NCI-H1436 (cell line): ENCODE data around the gene GTF2IRD2.
"Not testable (repeated sequence)": the region's sequence is repeated elsewhere in the genome, so short reads cannot be mapped to it uniquely, and the experiment has no call there.

Experiments
- DNase-seq: peaks from one replicate; lab custom pipeline; 2025; lab: John Stamatoyannopoulos, UW

GTF2IRD2 gene

GRCh38 chr7:74850833-74851721 lies at the start of gene GTF2IRD2:
TSS of gene GTF2IRD2 (minus strand) at chr7:74851605. CDS start at chr7:74836378, 15,227 bp downstream.
- DNase-seq: not testable (repeated sequence)

- DNase-seq: peak; percentile 71
Observed at GRCh38 chr7:74890158-74891123, 39.0 kb upstream of the GTF2IRD2 start.

DNA sequence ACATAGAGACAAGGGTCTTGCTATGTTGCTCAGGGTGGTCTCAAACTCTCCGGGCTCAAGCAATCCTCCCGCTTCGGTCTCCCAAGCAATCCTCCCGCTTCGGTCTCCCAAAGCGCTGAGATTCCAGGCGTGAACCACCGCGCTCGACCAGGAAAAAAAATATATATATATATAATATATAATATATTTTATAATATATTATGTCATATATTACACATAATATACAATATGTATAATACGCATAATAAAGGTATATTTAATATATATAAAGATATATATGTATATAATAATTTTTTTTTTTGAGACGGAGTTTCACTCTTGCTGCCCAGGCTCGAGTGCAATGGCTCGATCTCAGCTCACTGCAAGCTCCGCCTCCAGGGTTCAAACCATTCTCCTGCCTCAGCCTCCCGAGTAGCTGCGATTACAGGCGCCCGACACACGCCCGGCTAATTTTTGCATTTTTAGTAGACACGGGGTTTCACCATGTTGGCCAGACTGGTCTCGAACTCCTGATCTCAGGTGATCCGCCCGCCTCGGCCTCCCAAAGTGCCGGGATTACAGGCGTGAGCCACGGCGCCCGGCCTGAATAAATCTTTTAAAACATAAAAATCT lies 38.2 kb upstream of the GTF2IRD2 start:
- not testable (repeated sequence) for DNase-seq

DNA sequence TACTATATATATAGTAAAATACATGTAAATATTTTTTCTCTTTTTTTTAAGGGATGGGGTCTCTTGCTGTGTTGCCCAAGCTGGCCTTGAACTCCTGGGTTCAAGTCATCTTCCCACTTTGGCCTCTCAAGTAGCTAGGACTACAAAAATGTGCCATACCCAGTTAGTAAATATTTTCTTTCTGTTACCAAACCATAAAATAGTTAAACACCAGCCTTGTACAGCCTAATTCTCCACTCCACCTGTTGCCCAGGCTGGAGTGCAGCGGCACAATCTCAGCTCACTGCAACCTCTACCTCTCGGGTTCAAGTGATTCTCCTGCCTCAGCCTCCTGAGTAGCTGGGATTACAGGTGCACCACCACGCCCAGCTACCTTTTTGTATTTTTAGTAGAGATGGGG lies 33.9 kb upstream of the GTF2IRD2 start:
- DNase-seq: not testable (repeated sequence)

DNA sequence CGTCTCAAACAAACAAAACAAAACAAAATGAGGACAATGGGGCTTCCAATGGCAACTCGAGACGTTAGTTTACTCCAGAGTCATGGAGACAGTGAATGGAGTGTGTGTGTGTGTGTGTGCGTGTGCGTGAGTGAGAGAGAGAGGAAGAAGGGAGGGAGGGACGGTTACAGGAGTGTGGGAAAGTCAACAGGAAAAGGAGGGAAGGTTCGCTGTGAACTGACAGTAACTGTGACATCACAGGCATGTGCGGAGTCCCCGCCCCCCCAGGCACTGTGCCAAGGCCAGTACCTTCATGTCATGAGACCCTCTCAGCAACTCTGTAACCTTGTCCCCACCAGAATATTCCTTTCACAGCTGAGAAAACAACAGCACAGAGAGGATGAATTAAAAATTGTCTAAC lies 30.7 kb upstream of the GTF2IRD2 start:
- not testable (repeated sequence) for DNase-seq

- not testable (repeated sequence) for DNase-seq
Observed at GRCh38 chr7:74874748-74875512, 23.5 kb upstream of the GTF2IRD2 start.

DNA sequence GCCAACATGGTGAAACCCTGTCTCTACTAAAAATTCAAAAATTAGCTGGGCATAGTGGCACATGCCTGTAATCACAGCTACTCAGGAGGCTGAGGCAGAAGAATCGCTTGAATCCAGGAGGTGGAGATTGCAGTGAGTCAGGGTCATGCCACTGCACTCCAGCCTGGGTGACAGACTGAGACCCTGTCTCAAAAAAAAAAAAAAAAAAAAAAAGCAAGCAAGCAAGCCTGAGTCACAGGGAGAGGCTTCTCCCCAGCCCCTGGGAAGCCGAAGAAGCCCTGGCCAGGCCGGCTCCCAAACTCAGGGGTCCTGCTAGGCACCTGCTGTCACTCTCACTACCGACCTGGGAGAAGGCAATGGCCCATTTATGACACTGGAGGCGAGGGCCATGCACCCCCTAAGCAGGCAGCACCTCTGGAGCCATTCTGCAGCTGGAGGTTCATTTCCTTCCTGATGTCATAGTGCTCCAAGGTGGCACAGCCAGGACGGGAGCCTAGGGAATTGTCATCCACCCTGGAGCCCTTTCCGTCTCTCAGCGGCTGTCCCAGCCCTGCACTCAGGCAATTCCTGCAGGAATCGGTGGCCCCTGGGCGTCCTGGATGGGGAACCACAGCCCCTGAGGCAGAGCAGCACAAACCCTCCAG lies 22.8 kb upstream of the GTF2IRD2 start:
- DNase-seq: not testable (repeated sequence)

DNA sequence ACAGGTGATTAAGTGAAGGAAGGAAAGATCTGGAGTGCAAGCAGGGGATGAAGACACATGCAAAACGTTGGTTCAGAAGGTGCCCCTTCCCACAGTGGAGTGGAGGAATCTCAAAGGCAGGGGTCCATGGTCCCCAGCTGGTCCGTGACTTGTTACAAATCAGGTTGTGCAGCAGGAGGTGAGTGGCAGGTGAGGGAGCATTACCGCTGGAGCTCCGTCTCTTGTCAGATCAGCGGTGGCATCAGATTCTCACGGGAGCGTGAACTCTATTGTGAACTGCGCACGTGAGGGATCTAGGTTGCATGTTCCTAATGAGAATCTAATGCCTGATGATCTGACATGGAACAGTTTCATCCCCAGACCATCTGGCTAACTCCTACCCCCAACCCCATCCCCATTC lies 21.1 kb upstream of the GTF2IRD2 start:
- DNase-seq: not testable (repeated sequence)

GRCh38 chr7:74865777-74866176 lies 14.4 kb upstream of the GTF2IRD2 start:
- DNase-seq: not testable (repeated sequence)

GRCh38 chr7:74849853-74850252 lies 1.6 kb downstream of the GTF2IRD2 start:
- not testable (repeated sequence) for DNase-seq

GRCh38 chr7:74830411-74830810 lies 21.0 kb downstream of the GTF2IRD2 start:
- not testable (repeated sequence) for DNase-seq

DNA sequence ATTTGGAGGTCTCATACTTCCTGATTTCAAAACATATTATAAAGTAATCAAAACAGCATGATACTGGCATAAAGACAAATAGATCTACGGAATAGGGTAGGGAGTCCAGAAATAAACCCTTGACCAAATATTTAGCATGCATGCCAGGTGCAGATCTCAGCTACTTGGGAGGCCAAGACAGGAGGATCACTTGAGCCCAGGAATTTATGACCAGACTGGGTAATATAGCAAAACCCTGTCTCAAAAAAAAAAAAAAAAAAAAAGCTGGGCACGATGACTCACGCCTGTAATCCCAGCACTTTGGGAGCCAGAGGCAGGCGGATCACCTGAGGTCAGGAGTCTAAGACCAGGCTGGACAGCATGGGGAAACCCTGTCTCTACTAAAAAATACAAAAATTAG lies 21.4 kb downstream of the GTF2IRD2 start:
- DNase-seq: not testable (repeated sequence)

- DNase-seq: not testable (repeated sequence)
Observed at GRCh38 chr7:74821259-74821658, 30.1 kb downstream of the GTF2IRD2 start.

- not testable (repeated sequence) for DNase-seq
Observed at GRCh38 chr7:74820146-74820805, 31.1 kb downstream of the GTF2IRD2 start.

- not testable (repeated sequence) for DNase-seq
Observed at GRCh38 chr7:74815882-74816281, 35.5 kb downstream of the GTF2IRD2 start.

- not testable (repeated sequence) for DNase-seq
Observed at GRCh38 chr7:74798644-74799043, 52.8 kb downstream of the GTF2IRD2 start.

DNA sequence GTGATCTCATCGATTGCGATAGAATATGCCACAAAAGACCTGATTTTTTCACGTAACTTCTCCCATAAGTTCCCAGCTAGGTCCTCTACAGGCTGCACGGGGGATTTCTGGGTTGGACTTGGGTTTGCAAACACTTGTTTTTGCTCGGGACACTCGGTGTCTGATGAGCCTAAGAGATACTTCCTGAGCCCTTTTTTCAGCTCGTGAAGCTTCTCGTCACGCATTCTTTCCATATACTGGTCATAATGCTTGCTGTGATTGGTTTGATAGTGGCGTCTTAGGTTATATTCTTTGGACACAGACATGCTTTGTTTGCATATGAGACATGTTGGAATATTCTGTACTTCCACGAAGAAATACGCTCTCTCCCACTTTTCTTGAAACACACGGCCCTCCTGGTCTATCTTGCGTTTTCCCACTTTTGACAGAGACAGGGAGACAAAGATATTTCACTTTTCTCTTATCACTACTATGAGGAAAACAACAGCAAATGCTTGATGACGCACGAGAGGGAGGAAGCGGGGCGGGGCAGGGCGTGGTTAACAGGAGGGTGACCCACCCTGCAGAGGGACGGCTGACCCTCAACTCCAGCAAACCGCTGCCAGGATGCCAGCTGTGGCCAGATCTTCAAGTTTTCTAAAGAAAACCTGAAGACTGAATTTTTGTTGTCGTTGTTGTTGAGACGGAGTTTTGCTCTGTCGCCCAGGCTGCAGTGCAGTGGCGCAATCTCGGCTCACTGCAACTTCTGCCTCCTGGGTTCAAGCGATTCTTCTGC lies 53.4 kb downstream of the GTF2IRD2 start:
- DNase-seq: not testable (repeated sequence)

GRCh38 chr7:74789200-74789736 lies 62.1 kb downstream of the GTF2IRD2 start:
- DNase-seq: not testable (repeated sequence)
